ENCODE results near the gene BMP2K.
"Not testable (repeated sequence)": the region's sequence is repeated elsewhere in the genome, so short reads cannot be mapped to it uniquely, and the experiment has no call there.

The BMP2K gene

DNA sequence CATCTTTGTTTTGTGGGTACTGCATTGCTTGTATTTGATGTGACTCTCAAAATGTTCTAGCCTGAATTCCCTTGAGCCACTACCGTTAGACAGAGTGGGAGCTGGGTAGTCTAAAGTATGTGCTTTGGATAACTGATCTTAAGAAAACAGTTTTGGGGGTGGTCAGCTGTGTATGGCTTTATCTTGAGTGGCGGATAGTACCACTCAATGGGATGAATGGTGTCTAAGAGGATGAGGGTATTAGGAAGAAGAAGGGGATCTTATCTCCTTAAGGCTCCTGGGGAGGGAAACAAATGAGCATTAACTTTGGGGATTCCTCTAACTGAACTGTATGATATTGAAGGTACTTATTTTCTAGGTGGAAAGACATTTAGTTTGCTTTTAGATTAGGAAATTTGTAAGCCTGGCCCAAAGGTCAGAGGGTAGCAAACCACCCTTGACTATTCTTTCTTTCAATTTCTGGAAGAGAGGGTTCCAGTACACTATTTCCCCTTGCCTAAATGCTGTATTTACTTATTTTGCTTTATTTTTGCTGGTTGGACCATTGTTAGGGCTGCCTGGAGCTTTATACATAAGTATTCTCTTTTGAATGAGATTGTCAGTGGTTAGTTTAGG is 11.3 kb downstream of the BMP2K start:
- in situ Hi-C loops (cut with MboI; ENCODE audit: low sequenced_read_pairs) = no loop called here

DNA sequence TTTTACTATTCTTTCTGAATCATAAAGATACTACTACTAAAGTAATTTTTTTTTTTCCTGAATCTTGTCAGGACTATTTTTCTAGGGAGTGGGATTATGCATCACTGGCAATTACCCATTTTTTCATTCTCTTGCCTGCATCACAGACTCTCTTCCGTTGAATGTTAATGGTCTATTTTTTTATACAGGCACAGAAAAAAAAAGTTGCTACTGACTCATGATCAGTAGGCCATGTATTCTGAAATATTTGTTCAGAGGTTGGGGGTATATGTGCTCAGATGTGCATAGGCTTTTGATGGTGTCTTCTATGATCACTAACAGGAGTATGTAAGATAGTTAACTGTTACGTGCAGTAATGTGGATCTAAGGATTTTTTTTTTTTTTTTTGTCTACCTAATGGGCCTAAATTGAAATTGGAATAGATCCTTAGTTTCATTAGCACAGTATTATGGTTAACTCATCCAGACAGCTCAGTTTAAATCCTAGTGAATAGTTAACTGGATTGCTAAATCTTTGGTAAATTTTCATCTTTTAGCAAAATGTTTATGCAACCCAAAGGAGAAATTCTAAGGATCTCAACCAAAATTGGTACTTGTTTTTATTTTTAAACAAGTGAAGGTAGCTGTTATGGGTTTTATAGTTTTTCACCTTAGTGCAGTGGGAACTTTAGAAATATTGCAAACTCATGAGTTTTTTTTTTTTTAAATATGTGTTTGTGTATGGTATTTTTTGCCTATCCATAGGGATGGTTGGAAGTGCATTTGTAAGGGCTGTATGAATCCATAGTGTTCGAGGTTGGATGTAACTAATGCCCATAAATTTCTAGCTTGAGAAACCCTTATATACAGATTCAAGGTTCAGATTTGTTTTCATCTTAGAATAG is 12.1 kb downstream of the BMP2K start:
- in situ Hi-C loops (cut with MboI; ENCODE audit: low sequenced_read_pairs) = no loop called here

DNA sequence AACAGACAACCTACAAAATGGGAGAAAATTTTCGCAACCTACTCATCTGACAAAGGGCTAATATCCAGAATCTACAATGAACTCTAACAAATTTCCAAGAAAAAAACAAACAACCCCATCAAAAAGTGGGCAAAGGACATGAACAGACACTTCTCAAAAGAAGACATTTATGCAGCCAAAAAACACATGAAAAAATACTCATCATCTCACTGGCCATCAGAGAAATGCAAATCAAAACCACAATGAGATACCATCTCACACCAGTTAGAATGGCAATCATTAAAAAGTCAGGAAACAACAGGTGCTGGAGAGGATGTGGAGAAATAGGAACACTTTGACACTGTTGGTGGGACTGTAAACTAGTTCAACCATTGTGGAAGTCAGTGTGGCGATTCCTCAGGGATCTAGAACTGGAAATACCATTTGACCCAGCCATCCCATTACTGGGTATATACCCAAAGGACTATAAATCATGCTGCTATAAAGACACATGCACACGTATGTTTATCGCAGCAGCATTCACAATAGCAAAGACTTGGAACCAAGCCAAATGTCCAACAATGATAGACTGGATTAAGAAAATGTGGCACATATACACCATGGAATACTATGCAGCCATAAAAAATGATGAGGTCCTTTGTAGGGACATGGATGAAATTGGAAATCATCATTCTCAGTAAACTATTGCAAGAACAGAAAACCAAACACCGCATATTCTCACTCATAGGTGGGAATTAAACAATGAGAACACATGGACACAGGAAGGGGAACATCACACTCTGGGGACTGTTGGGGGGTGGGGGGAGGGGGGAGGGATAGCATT is 19.7 kb downstream of the BMP2K start:
- in situ Hi-C loops (cut with MboI; ENCODE audit: low sequenced_read_pairs) = not testable (repeated sequence)

DNA sequence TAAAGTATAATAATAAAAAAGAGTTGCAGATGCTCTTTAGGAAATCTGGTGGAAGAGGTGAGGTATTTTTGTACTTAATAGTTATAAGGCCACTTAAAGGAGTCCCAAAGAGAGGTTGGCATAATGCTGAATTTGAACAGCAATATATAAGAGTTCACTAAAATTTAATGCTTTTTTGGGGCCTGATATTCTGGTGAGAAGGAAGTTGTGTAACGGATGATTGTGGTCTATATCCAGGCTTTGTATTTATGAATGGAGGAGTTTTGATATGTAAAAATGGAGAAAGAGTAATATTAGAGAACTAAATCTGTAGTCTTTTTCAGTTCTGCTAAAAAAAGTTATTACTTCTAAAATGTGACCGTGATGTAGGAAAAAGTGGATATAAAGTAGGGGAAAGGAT is 20.4 kb downstream of the BMP2K start:
- in situ Hi-C loops (cut with MboI; ENCODE audit: low sequenced_read_pairs) = no loop called here

DNA sequence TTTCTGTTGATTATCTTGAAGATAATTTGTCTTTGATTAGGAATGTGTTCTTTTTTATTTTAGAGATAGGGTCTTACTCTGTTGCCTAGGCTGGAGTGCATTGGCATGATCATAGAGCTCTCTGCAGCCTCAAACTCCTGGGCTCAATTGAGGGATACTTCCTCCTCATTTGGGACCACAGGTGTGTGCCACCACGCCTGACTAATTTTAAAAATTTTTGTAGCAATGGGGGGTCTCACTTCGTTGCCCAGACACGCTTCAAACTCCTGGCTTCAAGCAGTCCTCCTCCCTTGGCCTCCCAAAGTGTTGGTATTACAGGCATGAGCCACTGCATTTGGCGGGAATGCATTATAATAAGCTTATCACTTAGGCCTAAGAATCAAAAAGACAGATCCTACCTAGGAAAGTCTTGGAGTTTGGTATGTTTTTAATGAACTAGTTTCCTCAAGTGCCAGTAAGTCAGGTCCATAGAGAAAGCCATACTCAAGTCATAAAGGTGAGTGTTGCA is 21.7 kb downstream of the BMP2K start:
- in situ Hi-C loops (cut with MboI; ENCODE audit: low sequenced_read_pairs) = no loop called here

DNA sequence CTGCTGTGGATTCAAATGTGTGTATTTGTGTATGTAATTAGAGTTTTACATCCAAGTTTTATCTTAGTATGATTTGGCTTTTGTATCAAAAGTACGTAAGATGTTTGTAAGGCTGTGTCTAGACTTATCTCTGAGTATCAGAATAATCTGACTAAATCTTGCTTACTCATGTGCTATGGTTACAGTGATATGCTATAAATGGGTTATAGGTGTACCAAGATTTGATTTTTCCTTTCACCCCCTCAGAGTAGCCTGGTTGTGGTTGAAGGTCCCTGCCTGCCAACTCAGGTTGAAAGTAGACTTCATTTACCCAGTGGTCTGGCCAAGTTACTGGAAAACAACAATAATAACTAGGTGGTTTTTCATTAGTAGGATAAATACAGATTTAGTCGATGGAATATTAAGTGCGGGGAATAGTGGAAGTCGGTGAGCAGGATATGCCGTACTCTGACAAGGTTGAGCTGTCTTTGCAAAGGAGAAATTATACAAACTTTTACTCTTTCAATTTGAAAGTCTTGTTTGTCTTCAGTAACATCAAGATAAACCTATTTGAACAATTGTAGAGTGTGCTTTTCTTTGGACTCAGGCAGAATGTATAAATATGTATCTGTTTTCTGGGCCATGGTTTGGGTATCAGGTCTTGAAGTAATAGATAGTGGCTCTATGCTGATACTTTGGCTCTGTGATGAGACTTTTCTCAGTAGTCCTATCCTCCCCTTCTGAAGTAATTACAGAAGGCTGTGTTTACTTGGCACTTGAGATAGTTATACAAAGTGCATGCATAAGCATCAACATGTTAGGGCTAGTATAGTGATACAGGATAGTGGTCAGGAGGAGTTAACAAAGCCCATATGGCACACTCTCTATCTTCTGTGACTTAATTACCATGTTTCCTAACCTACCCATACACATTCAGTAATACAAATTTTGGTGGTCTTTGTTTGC is 23.7 kb downstream of the BMP2K start:
- in situ Hi-C loops (cut with MboI; ENCODE audit: low sequenced_read_pairs) = no loop called here

DNA sequence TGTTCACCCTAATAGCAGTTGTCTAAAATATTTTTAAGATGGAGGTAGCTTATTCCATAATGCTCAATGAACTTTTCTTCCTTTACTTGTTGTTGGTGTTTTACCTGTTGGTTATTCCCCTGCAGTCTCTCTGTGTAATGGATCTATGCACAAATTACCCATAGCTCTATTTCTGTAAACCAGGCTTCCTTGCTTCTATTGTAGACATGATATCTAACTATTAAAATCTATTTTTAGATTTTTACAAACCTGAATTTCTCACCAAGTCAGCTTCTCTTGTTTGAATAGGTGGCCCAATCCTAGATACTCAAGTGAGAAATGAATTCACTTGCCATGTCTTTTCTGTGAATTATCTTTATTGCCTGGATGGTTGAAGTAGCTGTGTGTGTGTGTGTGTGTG is 24.8 kb downstream of the BMP2K start:
- in situ Hi-C loops (cut with MboI; ENCODE audit: low sequenced_read_pairs) = no loop called here

DNA sequence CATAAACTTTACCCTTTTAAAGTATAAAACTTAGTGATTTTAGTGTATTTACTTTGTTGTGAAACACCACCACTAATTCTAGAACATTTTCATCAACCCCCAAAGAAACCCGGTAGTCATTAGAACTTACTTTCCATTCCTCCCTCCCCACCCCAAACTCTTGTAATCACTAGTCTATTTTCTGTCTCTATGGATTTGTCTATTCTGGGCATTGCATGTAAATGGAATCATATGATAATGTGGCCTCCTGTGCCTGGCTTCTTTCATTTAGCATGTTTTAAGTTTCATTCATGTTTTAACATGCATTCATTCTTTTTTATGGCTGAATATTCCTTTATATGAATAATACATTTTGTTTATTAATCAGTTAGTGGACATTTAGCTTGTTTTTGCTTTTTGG is 27.8 kb downstream of the BMP2K start:
- in situ Hi-C loops (cut with MboI; ENCODE audit: low sequenced_read_pairs) = no loop called here

DNA sequence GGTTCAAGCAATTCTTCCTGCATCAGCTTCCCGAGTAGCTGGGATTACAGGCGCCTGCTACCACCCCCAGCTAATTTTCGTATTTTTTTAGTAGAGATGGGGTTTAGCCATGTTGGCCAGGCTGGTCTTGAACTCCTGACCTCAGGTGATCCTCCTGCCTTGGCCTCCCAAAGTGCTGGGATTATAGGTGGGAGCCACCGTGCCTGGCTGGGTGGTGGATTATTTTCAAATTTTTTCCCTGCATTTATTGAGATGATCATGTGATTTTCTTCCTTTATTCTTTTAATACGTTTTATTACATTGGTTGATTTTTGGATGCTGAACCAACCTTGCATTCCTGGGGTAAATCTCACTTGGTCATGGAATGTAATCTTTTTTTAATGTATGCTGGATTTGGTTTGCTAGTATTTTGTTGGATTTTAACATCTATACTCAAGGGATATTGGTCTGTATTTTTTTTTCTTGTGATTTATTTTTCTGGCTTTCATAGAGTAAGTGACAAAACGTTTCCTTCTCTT is 30.9 kb downstream of the BMP2K start:
- in situ Hi-C loops (cut with MboI; ENCODE audit: low sequenced_read_pairs) = no loop called here

DNA sequence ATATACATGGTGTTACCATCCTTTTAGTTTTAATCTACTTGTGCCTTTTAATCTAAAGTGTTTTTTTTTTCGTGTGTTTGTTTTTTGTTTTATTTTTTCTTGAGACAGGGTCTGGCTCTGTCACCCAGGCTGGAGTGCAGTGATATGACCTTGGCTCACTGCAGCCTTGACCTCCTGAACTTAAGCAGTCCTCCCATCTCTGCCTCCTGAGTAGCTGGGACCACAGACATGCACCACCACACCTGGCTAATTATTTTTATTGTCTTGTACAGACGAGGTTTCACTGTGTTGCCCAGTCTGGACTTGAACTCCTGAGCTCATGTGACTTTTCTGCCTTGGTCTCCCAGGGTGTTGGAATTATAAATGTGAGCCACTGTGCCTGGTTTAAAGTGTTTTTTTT is 33.1 kb downstream of the BMP2K start:
- in situ Hi-C loops (cut with MboI; ENCODE audit: low sequenced_read_pairs) = no loop called here

DNA sequence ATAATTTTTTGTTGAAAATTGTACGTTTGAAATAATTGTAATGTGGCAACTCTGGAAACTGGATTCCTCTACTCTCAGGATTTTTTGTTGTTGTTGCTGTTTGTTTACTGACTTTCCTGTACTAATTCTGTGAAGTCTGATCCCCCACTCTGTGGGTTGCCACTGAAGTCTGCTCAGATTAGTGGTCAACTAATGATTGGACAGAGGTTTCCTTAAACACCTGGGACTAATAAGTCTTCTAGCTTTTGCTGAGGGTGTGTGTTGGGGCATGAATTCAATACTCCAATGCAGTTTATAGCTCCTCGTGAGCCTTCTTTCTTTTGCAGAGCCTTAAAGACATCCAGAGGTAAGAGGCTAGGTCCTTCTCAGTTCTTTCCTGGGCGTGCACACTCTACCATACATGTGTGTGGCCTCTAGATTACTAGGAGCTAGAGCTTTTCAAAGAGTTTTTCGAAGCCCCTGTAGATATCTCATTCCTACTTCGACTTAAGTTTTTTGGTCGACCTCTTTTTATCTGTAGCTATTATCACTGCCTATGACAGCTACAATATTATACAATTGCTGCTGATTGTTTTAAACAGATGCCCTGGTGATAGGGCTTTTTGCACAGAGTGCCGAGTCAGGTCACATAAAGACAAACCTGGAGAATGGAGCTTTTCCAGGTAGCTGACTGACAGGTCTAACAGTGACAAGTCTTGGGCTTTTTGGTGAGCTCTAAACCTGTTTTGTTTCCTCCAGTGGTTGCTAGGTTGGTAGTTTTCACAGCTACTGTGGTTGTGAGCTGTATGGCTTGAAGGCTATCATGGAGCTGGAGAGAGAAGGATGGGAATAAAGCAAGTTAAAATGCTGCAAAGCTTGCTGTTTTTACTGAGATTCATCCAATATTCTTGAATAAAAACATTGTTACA is 34.0 kb downstream of the BMP2K start:
- in situ Hi-C loops (cut with MboI; ENCODE audit: low sequenced_read_pairs) = no loop called here

DNA sequence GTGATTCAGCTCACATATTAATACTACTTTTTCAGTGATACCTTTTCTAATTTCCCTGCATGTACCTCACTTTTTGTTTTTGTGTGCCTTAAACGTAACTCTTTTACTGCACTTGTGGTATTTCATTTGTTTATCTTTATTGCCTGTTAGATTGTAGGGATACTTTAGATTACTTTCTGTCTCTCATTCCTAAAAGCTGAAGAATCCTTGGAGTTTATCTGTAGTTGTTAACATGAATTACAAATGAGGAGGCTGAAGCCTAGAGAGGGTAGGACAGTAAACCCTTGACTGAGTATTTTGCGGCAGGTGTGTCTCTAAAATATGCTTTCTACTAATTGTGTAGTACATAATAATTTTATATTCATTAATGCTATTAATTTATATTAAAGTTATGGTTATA is 34.9 kb downstream of the BMP2K start:
- in situ Hi-C loops (cut with MboI; ENCODE audit: low sequenced_read_pairs) = no loop called here

DNA sequence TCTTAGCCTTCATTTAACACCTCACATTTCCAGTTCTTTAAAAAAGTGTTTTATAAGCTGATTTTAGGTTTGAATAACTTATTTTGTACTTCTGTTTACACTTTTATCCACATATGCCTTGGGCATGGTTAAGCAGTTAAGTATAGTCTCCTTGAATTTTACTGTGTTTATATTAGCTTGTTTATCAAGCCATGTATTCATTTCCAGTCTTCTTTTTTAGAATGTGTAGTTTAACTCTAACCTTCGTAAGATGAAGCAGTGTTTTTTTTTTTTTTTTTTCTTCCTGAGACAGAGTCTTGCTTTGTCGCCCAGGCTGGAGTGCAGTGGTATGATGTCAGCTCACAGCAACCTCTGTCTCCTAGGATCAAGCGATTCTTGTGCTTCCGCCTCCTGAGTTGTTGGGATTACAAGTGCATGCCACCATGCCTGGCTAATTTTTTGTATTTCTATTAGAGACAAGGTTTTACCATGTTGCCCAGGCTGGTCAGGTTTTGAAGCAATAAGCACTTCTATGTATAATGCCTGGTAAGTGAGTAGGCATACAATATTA is 42.5 kb downstream of the BMP2K start:
- in situ Hi-C loops (cut with MboI; ENCODE audit: low sequenced_read_pairs) = no loop called here

DNA sequence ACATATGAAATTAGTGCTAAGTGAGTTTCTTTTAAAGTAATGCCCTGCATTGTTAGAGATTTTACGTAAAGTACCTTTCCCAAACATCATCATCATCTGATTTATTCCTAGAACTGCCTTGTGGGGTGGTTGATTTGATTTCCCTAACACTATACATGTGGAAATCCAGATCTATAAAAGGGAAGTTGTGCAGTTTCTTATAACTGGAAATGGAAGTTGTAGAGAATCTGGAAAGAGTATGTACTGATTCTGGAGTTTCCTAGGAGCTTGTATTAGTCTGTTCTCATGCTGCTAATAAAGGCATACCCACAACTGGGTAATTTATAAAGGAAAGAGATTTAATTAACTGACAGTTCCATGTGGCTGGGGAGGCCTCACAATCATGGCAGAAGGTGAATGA is 47.9 kb downstream of the BMP2K start:
- in situ Hi-C loops (cut with MboI; ENCODE audit: low sequenced_read_pairs) = no loop called here

DNA sequence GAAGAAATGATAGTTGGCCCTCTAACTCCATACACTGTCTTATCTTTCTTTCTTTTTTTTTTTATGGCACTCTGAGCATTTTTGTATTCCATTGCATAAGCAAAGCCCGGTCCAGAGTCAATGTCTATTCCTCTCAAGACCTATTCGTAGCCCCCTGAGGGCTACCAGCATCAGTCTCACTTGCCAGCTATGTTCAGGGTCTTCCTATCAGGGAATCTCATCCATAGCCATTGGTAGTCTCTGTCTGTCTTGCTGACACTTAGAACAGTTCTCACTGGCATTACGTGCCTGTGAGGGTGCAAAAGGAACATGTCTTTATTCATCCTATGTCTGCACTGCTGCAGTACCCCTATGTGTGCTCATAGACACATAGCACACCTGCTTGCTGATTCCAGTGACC is 51.0 kb downstream of the BMP2K start:
- in situ Hi-C loops (cut with MboI; ENCODE audit: low sequenced_read_pairs) = no loop called here

DNA sequence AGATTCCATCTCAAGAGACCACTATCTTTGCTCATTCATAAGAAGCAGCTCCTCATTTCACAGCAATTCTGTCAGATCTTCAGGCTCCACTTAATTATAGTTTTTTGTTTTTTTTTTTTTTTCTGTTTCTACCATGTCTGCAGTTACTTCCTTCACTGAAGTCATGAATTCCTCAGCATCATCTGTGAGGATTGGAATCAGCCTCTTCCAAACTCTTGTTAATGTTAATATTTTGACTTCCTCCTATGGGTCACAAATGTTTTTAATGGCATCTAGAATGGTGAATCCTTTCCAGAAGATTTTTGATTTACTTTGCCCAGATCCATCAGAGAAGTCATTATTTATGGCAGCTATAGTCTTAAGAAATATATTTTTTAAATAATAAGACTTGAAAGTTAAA is 53.1 kb downstream of the BMP2K start:
- in situ Hi-C loops (cut with MboI; ENCODE audit: low sequenced_read_pairs) = no loop called here

DNA sequence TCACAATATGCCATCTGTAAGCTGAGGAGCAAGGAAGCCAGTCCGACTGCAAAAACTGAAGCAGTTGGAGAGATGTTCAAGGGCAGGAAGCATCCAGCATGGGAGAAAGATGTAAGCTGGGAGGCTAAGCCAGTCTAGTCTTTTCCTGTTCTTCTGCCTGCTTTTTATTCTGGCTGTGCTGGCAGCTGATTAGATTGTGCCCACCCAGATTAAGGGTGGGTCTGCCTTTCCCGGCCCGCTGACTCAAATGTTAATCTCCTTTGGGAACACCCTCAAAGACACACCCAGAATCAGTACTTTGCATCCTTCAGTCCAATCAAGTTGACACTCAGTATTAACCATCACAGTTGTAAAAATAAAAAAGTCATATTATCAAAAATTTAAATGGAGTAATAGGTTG is 63.5 kb downstream of the BMP2K start:
- in situ Hi-C loops (cut with MboI; ENCODE audit: low sequenced_read_pairs) = not testable (repeated sequence)

DNA sequence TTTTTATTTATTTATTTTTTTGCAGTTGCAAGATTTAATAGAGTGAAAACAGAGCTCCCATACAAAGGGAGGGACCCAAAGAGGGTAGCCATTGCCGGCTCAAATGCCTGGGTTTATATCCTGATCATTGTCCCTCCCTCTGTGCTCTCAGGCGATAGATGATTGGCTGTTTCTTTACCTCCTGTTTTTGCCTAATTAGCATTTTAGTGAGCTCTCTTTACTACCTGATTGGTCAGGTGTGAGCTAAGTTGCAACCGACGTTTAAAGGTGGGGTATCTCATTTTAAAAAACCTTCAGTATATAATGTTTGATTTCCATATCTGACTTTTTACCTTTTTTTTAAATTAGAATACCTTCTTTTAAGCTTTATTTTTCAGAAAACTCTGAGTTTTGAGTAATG is 64.1 kb downstream of the BMP2K start:
- in situ Hi-C loops (cut with MboI; ENCODE audit: low sequenced_read_pairs) = not testable (repeated sequence)

DNA sequence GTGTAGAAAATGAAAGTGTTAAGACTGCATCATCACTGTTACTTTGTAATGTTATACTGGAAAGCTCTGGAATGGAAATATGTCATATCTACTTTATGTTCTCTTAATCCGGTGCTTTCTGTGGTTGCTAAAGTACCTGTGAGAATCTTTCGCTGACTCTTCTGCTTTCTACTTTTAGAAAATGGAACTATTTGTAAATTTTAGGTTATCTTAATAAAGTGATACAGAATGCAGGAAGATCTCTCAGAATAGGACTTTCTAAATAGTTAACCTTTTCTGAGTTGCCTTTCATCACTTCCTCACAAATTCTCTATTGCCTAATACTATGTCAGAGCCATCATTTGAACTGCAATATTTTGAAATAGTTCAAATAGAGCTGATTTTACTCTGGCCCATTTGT is 69.3 kb downstream of the BMP2K start:
- in situ Hi-C loops (cut with MboI; ENCODE audit: low sequenced_read_pairs) = no loop called here
